ENCODE measurements around the gene FAM131B. TPM values are rescaled to one million over a fixed set of nuclear protein-coding genes. Genes with fewer than 3 reads are reported as not detected.

FAM131B gene
- total and polyA plus RNA-seq, 11 donors: 0.15 to 0.79 (median 0.40) TPM

- H3K27me3 ChIP-seq: no peaks in the 10 kb centered on the region
- DNase-seq (peak; percentile 64 to 81 (median 77)), ATAC-seq (peak; percentile 42 to 83 (median 74))
- peaks cover 0 to 60% (median 45%) of the 10 kb centered on the region in 9 donors for H3K36me3 ChIP-seq
- intact Hi-C loops (cut with DNase I): loop anchor here in 1 of 10 donors (2.0 kb wide), 1 partner anchor 15 kb away; no protein-coding TSS in a partner anchor
- peak overlapping the region; percentile 68 to 99 (median 84) for H3K27ac ChIP-seq
- 39 to 54% (median 45%) methylated on average over 21 to 24 of the region's 24 CpGs for WGBS, 4 donors
- TF ChIP-seq CTCF (IDR thresholded peaks at IDR 0.05): no peak
- peak in 1 of 2 donors; percentile 20 for TF ChIP-seq POLR2A (IDR thresholded peaks at IDR 0.05)
- H3K4me1 ChIP-seq: peaks cover 2 to 91% (median 50%) of the 10 kb centered on the region in 12 donors
- H3K4me3 ChIP-seq: peak overlapping the region in 4 of 12 donors; percentile 2 to 25 (median 18)
- H3K9me3 ChIP-seq: no peaks in the 10 kb centered on the region
These were observed 29.2 kb upstream of the FAM131B start for GRCh38 chr7:143391462-143392404.

- intact Hi-C loops (cut with DNase I): loop anchor here in 1 of 10 donors (2.0 kb wide), 1 partner anchor 16 kb away; no protein-coding TSS in a partner anchor
- peaks cover 0 to 66% (median 45%) of the 10 kb centered on the region in 9 donors for H3K36me3 ChIP-seq
- no peak overlapping the region for H3K4me3 ChIP-seq
- H3K4me1 ChIP-seq: peaks cover 5 to 95% (median 56%) of the 10 kb centered on the region in 12 donors
- 80 to 94% (median 85%) methylated on average over 9 of the region's 9 CpGs for WGBS, 4 donors
- TF ChIP-seq POLR2A (IDR thresholded peaks at IDR 0.05): no peak
- no peak for TF ChIP-seq CTCF (IDR thresholded peaks at IDR 0.05)
- no peaks in the 10 kb centered on the region for H3K27me3 ChIP-seq
- no peak for ATAC-seq
- peak overlapping the region in 11 of 12 donors; percentile 72 to 99 (median 85) for H3K27ac ChIP-seq
- DNase-seq: peak in 1 of 5 donors; percentile 18
- no peaks in the 10 kb centered on the region for H3K9me3 ChIP-seq
These were observed 28.3 kb upstream of the FAM131B start for GRCh38 chr7:143390773-143391317.

- peak overlapping the region in 6 of 12 donors; percentile 81 to 99 (median 90) for H3K27ac ChIP-seq
- ATAC-seq (no peak), DNase-seq (no peak)
- peaks cover 0 to 66% (median 45%) of the 10 kb centered on the region in 9 donors for H3K36me3 ChIP-seq
- no peaks in the 10 kb centered on the region for H3K27me3 ChIP-seq
- H3K9me3 ChIP-seq: no peaks in the 10 kb centered on the region
- TF ChIP-seq CTCF (IDR thresholded peaks at IDR 0.05): no peak
- TF ChIP-seq POLR2A (IDR thresholded peaks at IDR 0.05): no peak
- peaks cover 5 to 95% (median 57%) of the 10 kb centered on the region in 12 donors for H3K4me1 ChIP-seq
- 79 to 86% (median 84%) methylated on average over 9 to 10 of the region's 10 CpGs for WGBS, 4 donors
- intact Hi-C loops (cut with DNase I): loop anchor here in 1 of 10 donors (2.0 kb wide), 1 partner anchor 17 kb away; no protein-coding TSS in a partner anchor
- H3K4me3 ChIP-seq: no peak overlapping the region
These were observed 27.7 kb upstream of the FAM131B start for GRCh38 chr7:143390104-143390772.

All from heart left ventricle (tissue), 16 donors.